Measurements from ENCODE around the gene EEA1. TPM values are rescaled to one million over a fixed set of nuclear protein-coding genes. Genes with fewer than 3 reads are reported as not detected.
A peak's percentile ranks its signal among the peaks of the same experiment; 100 is the strongest.
"Not testable (repeated sequence)": the region's sequence is repeated elsewhere in the genome, so short reads cannot be mapped to it uniquely, and the experiment has no call there.

The EEA1 gene
- total RNA-seq, 1 experiment from 2014 or later, result 35.7 TPM

DNA sequence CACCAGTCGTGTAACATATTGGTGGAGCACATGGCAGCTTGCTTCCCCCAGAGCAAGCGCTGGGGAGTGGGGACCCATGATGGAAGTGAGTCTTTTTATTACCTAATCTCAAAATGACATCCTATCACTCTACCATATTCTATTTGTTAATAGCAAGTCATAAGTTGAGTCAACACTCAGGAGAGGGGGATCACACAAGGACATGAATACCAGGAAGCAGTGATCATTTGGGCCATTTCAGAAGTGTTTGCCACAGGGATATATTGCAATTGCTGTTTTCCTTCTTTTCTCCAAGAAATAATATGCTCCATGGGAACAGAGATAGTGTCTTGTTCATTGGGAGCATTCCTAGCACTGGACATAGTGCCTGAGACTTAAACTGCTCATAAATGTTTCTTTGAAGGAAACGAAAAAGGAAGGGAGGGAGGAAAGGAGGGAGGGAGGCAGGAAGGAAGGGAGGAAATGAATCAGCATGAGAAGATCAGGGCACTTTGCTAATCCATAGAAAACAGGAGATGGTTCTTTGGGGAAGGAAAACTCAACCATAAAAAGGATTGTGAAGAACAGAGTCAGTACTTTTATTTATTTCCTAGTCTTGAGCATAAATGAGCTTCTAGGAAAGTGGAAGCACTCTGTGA is 39.2 kb upstream of the EEA1 start:
- ChIA-PET CTCF (no interaction called here), POLR2A (ENCODE audit: low non-redundant PET) (no interaction called here)
- Histone ChIP-seq H3K4me1 (ENCODE audit: insufficient read depth, low read length, poor library complexity, severe bottlenecking) (peaks cover 12% of the 10 kb centered on the region), H3K27me3 (replicated peaks; ENCODE audit: insufficient read depth, low read depth, low read length, poor library complexity) (no peaks in the 10 kb centered on the region), H3K27ac (ENCODE audit: low read depth, low read length, poor library complexity, severe bottlenecking) (peak overlapping the region; percentile 52), H3K4me3 (ENCODE audit: low read depth, low read length, poor library complexity, severe bottlenecking) (no peak overlapping the region), H3K9me3 (ENCODE audit: low read depth, low read length, poor library complexity, severe bottlenecking) (no peaks in the 10 kb centered on the region), H3K36me3 (ENCODE audit: insufficient read depth, low read length, poor library complexity, severe bottlenecking) (no peaks in the 10 kb centered on the region)
- DNase-seq (ENCODE audit: low spot score), result peak; percentile 89
- intact Hi-C loops (cut with micrococcal nuclease; ENCODE audit: unreplicated experiment), result no loop called here
- BruUV-seq (replicated peaks), result no TSS peak
- TF ChIP-seq EZH2 (IDR thresholded peaks at IDR 0.05; ENCODE audit: borderline replicate concordance, low read depth, low read length, poor library complexity, severe bottlenecking), result no peak
- TF ChIP-seq, protein P1, sequence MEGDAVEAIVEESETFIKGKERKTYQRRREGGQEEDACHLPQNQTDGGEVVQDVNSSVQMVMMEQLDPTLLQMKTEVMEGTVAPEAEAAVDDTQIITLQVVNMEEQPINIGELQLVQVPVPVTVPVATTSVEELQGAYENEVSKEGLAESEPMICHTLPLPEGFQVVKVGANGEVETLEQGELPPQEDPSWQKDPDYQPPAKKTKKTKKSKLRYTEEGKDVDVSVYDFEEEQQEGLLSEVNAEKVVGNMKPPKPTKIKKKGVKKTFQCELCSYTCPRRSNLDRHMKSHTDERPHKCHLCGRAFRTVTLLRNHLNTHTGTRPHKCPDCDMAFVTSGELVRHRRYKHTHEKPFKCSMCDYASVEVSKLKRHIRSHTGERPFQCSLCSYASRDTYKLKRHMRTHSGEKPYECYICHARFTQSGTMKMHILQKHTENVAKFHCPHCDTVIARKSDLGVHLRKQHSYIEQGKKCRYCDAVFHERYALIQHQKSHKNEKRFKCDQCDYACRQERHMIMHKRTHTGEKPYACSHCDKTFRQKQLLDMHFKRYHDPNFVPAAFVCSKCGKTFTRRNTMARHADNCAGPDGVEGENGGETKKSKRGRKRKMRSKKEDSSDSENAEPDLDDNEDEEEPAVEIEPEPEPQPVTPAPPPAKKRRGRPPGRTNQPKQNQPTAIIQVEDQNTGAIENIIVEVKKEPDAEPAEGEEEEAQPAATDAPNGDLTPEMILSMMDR (conservative IDR thresholded peaks at IDR 0.05; ENCODE audit: low read depth, low read length), result no peak

DNA sequence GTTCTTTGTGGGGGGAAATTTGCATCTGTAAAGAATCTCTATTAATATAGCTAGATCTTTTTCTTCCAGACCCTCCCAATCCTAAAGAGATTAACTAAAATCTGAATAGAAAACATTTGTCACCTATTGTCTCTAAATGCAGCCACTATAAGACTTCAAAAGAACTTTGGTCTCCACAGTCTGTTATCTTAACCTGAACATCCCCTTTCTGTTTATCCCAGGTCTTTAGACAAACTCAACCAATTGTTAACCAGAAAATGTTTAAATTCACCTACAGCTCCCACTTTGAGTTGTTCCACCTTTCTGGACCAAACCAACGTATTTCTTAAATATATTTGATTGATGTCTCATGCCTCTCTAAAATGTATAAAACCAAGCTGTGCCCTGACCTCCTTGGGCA is 35.3 kb upstream of the EEA1 start:
- H3K9me3 ChIP-seq (ENCODE audit: low read depth, low read length, poor library complexity, severe bottlenecking); CTCF ChIA-PET; BruUV-seq (replicated peaks); H3K27me3 ChIP-seq (replicated peaks; ENCODE audit: insufficient read depth, low read depth, low read length, poor library complexity); intact Hi-C loops (cut with micrococcal nuclease; ENCODE audit: unreplicated experiment); POLR2A ChIA-PET (ENCODE audit: low non-redundant PET); H3K27ac ChIP-seq (ENCODE audit: low read depth, low read length, poor library complexity, severe bottlenecking); DNase-seq (ENCODE audit: low spot score); H3K4me1 ChIP-seq (ENCODE audit: insufficient read depth, low read length, poor library complexity, severe bottlenecking); H3K36me3 ChIP-seq (ENCODE audit: insufficient read depth, low read length, poor library complexity, severe bottlenecking); H3K4me3 ChIP-seq (ENCODE audit: low read depth, low read length, poor library complexity, severe bottlenecking): not testable (repeated sequence)

DNA sequence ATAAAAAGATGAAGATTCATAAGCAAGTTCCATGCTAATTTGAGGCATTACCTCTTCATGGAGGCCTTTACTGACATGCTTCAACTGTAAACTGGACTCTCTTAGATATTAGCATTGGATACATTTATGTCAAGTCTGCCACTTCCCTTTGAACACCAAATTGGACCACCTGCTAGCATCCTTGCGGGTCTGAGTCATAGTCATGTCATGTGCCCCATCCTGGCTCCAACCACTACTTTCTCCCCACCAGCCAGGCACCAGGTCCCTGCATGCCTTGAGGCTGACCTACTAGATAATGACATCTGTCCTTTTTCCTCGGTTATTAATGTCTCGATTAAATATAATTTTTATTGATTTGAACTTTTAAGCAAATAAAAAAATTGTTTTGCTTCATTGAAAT is 32.9 kb upstream of the EEA1 start:
- H3K9me3 ChIP-seq (ENCODE audit: low read depth, low read length, poor library complexity, severe bottlenecking), result no peaks in the 10 kb centered on the region
- H3K36me3 ChIP-seq (ENCODE audit: insufficient read depth, low read length, poor library complexity, severe bottlenecking), result no peaks in the 10 kb centered on the region
- H3K4me1 ChIP-seq (ENCODE audit: insufficient read depth, low read length, poor library complexity, severe bottlenecking), result no peaks in the 10 kb centered on the region
- intact Hi-C loops (cut with micrococcal nuclease; ENCODE audit: unreplicated experiment), result no loop called here
- DNase-seq (ENCODE audit: low spot score), result peak; percentile 67
- ChIA-PET POLR2A (ENCODE audit: low non-redundant PET) (no interaction called here), CTCF (no interaction called here)
- TF ChIP-seq, protein P1 (conservative IDR thresholded peaks at IDR 0.05; ENCODE audit: low read depth, low read length), result no peak
- TF ChIP-seq EZH2 (IDR thresholded peaks at IDR 0.05; ENCODE audit: borderline replicate concordance, low read depth, low read length, poor library complexity, severe bottlenecking), result no peak
- BruUV-seq (replicated peaks), result no TSS peak
- no peak overlapping the region for H3K27ac ChIP-seq (ENCODE audit: low read depth, low read length, poor library complexity, severe bottlenecking)
- H3K4me3 ChIP-seq (ENCODE audit: low read depth, low read length, poor library complexity, severe bottlenecking), result no peak overlapping the region
- no peaks in the 10 kb centered on the region for H3K27me3 ChIP-seq (replicated peaks; ENCODE audit: insufficient read depth, low read depth, low read length, poor library complexity)

DNA sequence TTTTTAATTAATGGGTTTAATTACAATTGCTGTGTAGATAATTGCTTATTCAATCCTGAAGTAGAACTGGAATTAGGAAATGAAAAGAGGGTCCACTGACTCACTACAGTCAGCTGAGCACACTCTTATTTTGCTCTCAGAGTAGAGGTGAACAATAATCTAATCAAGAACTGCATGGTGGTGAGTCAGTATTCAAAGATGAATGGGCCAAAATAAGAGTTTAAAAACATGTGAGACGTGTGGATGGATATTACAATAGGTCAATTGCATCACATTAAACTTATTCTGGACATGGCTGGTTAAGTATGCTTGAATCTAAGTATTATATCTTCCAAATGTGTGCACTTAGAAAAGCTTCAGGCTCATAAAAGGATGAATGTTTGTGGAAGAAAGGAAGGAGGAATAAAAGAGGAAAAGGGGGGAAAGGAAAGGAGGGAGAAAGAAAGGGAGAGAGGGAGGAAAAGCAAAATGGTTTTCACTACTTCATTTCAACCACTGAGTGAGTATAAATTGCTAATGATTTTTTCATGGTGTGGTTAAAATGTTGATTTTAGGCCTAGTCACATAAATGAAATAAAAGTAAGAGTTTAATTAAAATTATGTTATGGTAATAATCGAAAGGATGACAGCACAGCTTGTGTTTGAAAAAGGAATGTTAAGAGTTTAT is 27.0 kb upstream of the EEA1 start:
- Histone ChIP-seq H3K4me3 (ENCODE audit: low read depth, low read length, poor library complexity, severe bottlenecking) (no peak overlapping the region), H3K4me1 (ENCODE audit: insufficient read depth, low read length, poor library complexity, severe bottlenecking) (no peaks in the 10 kb centered on the region), H3K36me3 (ENCODE audit: insufficient read depth, low read length, poor library complexity, severe bottlenecking) (no peaks in the 10 kb centered on the region), H3K27me3 (replicated peaks; ENCODE audit: insufficient read depth, low read depth, low read length, poor library complexity) (no peaks in the 10 kb centered on the region), H3K27ac (ENCODE audit: low read depth, low read length, poor library complexity, severe bottlenecking) (no peak overlapping the region), H3K9me3 (ENCODE audit: low read depth, low read length, poor library complexity, severe bottlenecking) (peaks cover 5% of the 10 kb centered on the region)
- TF ChIP-seq, protein P1 (conservative IDR thresholded peaks at IDR 0.05; ENCODE audit: low read depth, low read length), result no peak
- TF ChIP-seq EZH2 (IDR thresholded peaks at IDR 0.05; ENCODE audit: borderline replicate concordance, low read depth, low read length, poor library complexity, severe bottlenecking), result no peak
- ChIA-PET CTCF (no interaction called here), POLR2A (ENCODE audit: low non-redundant PET) (no interaction called here)
- intact Hi-C loops (cut with micrococcal nuclease; ENCODE audit: unreplicated experiment), result no loop called here
- no TSS peak for BruUV-seq (replicated peaks)
- DNase-seq (ENCODE audit: low spot score), result no peak

Measured in A673 (cell line).